GM18505 (cell line): ENCODE results near the gene LRP1-AS.

Experiments
- ATAC-seq: cut with Tn5 transposase; IDR thresholded peaks from one replicate; pipeline ENCODE4 v1.9.1; 2021; ENCODE audit not compliant: unreplicated experiment
- POLR2A ChIP-seq: IDR thresholded peaks from 4 replicates; pipeline ENCODE4 v1.6.1; 2011; ENCODE audit warnings: borderline replicate concordance; ENCODE audit not compliant: insufficient read depth, insufficient read length; ENCODE audit errors: extremely low read depth

The LRP1-AS gene

GRCh38 chr12:57110104-57111030, 37.1 kb downstream of the LRP1-AS start:
- ATAC-seq, result peak; percentile 45
- TF ChIP-seq POLR2A, result peak; percentile 65

DNA sequence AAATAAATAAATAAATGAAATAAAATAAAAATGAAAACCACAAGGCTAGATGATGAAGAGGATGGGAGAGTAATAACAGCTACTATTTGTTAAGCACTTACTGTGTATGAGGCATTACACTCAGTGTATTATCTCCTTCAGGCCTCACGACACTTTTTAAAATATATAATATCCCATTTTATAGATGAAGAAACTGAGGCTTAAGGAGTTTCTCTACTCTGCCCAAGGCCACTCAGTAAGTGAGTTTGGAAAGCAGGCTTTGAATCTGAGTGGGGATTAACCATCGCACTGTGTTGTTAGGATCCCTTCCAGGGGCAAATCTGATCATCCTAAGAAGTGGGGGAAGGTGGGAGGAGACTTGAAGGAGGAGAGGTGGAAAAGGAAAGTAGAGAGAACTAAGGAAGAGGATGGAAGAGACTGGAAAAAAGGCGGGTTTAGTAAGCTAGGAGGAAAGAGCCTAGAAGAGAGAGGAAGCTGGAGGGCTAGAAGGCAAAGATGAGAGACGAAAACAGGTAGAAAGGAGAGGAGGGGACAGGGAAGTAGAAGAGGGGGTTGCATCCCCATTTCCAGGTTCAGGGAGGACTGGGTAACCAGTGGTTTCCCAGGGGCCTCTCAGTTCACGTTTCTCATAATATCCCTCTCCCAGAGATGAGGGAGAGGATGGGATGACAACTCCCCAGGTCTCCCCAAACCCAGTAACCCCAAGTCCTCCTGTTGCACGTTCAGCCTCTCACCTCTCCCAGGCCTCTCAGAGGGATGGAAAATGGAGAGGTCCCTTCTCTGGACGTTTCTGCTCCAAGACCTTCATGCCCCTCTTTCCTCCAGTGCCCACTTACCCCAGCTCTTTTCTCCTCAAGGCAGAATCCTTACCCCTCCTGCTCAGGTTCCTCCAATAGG, 38.0 kb downstream of the LRP1-AS start:
- TF ChIP-seq POLR2A, result no peak
- ATAC-seq, result no peak

GRCh38 chr12:57107456-57108155, 39.8 kb downstream of the LRP1-AS start:
- TF ChIP-seq POLR2A, result no peak
- ATAC-seq, result no peak

DNA sequence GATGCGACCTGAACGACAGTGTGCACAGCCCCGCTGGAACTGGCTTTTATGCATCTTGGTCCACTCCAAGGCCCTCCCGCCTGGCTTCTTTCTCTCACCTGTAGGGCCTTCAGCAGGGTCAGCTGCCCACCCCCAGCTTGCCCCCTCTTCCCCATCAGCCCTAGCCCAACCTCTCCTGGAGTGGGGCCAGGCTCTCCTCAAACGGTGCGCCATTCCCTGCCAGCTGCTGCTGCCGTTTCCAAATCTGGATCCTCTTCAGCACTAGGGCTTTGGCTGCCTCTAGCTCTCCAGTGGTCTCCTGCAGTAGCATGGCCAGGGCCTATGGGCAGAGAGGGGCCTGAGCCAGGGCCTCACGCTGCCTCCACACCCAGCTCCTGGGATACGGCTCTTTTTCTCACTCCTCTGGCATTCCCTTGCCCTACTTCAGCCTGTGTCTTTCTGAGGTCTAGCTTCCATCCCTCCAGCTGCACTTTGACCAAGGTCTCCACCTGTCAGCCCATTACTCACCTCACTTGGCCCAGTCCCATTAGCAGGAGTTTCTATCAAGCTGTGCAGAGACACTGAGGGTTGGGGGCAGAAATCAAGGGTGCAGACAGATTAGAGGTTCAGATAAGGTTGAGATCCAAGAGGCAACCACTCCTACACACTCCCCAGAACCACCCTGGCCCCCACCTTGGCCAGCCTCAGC, 41.3 kb downstream of the LRP1-AS start:
- no peak for ATAC-seq

DNA sequence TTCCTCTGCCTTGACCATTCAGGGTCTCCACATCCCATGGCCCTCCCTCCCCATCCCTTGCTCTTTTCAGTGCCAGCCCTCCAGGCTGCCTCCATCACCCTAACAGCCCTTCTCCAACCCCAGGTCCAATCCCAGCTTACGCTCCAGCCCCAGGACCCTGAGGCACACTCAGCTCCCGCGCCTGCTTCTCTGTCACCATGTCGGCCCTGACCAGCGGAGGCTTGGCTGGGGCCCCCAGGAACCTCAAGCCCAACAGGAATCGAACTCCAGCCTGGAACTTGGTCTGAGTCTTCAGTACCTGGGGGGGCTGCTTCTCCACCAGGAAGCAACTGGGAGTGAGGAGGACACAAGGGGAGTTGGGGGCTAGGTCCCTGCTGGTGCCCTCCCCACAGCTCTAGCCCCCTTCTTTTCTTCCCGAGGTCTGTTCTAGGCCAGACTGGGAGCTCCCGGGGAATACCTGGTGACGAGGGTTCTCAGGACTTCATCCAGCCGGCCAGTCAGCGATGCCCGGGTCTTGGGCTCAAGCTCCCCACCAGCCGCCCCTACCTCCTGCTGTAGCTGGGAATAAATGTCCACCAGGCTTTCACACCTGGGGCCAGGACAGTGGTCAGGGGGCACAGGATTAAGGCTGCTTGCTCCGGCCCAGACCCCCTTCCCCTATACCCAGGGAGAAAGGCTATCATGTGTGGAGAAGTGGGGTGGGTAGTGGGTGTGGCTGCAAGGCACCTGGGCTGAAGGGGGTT, 42.2 kb downstream of the LRP1-AS start:
- no peak for ATAC-seq
- TF ChIP-seq POLR2A, result no peak

More for the DNA sequence above, 41.3 kb downstream of the LRP1-AS start:
- TF ChIP-seq POLR2A, result no peak

DNA sequence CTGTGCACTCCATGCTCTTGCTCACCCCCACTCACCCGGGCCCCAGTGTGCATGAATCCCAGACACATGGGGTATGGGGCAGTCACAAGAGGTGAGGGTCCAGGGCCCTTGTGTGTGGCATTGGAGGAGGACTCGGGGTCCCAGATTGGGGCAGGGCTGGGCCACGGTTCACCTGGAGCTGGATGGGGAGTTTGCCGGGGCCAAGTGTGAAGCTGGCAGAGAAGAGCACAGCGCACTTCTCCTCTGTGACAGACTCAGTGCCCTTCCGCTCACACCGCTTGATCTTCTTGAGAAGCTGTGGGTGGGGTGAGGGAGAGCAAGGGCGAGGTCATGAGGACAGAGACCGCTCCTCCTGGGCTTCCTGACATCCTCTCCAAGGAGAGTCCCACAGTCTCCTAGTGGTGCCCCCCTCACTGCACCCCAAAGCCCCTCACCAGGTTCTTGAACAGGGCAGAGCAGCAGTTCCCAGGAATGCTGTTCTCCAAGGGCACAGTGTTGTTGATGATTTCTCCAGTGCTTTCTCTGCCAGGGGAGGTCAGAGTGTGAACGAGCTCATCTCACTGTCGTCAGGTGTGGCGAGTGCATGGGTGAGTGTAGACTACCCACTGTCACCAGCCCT, 43.0 kb downstream of the LRP1-AS start:
- ATAC-seq, result no peak
- peak; percentile 11 for TF ChIP-seq POLR2A

- ATAC-seq, result no peak
- no peak for TF ChIP-seq POLR2A
Observed at GRCh38 chr12:57103856-57104255, 43.6 kb downstream of the LRP1-AS start.

- no peak for TF ChIP-seq POLR2A
- no peak for ATAC-seq
Observed at GRCh38 chr12:57101892-57102695, 45.3 kb downstream of the LRP1-AS start.

DNA sequence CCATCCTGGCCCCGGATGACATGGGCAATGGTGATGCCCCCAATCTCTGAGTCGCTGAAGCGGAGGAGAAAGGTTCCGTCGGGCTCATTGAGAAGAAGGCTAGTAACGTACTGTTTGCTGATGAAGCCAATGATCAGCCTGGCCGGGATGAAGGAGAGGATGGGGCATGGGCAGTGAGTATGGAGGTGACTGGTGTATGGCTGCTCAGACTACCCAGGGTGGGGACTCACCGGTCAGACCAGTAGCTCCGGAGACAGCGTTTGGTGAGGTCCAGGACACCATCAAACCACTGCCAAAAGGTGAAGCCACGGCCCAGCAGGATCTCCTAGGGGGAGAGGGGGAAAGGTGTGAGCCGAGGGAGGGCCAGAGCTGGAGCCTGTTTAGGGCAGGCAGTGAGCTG, 47.7 kb downstream of the LRP1-AS start:
- ATAC-seq, result no peak
- TF ChIP-seq POLR2A, result peak; percentile 32

GRCh38 chr12:57099047-57099714, 48.2 kb downstream of the LRP1-AS start:
- no peak for ATAC-seq
- TF ChIP-seq POLR2A, result no peak
